ENCODE data around the gene GIMAP4. TPM values are rescaled to one million over a fixed set of nuclear protein-coding genes. Genes with fewer than 3 reads are reported as not detected.
"Not testable (repeated sequence)": the region's sequence is repeated elsewhere in the genome, so short reads cannot be mapped to it uniquely, and the experiment has no call there.

GIMAP4 gene
- total and polyA plus RNA-seq, 9 of the 15 experiments (the other 6 are each of a cell fraction or from before 2014, with no cell fraction given): 0.42 TPM; not detected in 8

- FAIRE-seq; H3K9me1 ChIP-seq (ENCODE audit: control insufficient read depth, insufficient read depth, low read length); H3K9ac ChIP-seq (ENCODE audit: insufficient read depth in 1 of 2, low read depth in 2 of 2, low read length in 2 of 2); H3K4me3 ChIP-seq; BruUV-seq (replicated peaks); in situ Hi-C loops (cut with MboI); ATAC-seq; H3K36me3 ChIP-seq (ENCODE audit: control insufficient read depth, insufficient read depth, low read length); H4K20me1 ChIP-seq (replicated peaks; ENCODE audit: control insufficient read depth, insufficient read depth, low read length); H3K4me2 ChIP-seq (ENCODE audit: insufficient read depth, low read length); DNase-seq (ENCODE audit: extremely low read depth in 1 of 4, low spot score in 3 of 4); H3K79me2 ChIP-seq (ENCODE audit: control insufficient read depth, insufficient read depth, low read length); H3K27me3 ChIP-seq (ENCODE audit: control insufficient read depth in 2 of 2, insufficient read depth in 2 of 2, low read length in 2 of 2); H3K27ac ChIP-seq (ENCODE audit: extremely low read depth, low read depth, low read length); H2AFZ ChIP-seq (ENCODE audit: low read depth, low read length); CTCF ChIA-PET (ENCODE audit: low intra/inter-chr PET ratio); H3K9me3 ChIP-seq (replicated peaks; ENCODE audit: control insufficient read depth, insufficient read depth, low read depth, low read length); H3K4me1 ChIP-seq (replicated peaks in 1 of 2; ENCODE audit: control insufficient read depth in 2 of 2, insufficient read depth in 2 of 2, low read length in 2 of 2); POLR2A ChIA-PET: not testable (repeated sequence)
- intact Hi-C loops (cut with micrococcal nuclease): loop anchor here (10.0 kb wide), 1 partner anchor 232 kb away; no protein-coding TSS in a partner anchor
- WGBS (ENCODE audit: insufficient coverage, low coverage, missing lambda C conversion rate): 1% methylated on average over 6 of the region's 6 CpGs
Observed at GRCh38 chr7:150522931-150523330, 44.3 kb upstream of the GIMAP4 start.

- intact Hi-C loops (cut with micrococcal nuclease): loop anchor here (10.0 kb wide), 1 partner anchor 231 kb away; no protein-coding TSS in a partner anchor
- POLR2A ChIA-PET: no interaction called here
- WGBS (ENCODE audit: insufficient coverage, low coverage, missing lambda C conversion rate): 0% methylated on average over 2 of the region's 2 CpGs
- TF ChIP-seq HBP1 (CRISPR knock-in tag; IDR thresholded peaks at IDR 0.05) (no peak), ZNF311 (CRISPR knock-in tag; IDR thresholded peaks at IDR 0.05) (no peak), EP400 (IDR thresholded peaks at IDR 0.05) (no peak), CEBPG (CRISPR knock-in tag; IDR thresholded peaks at IDR 0.05) (no peak), CEBPG (tag; conservative IDR thresholded peaks at IDR 0.05 in 1 of 2, IDR thresholded peaks at IDR 0.05 in 1 of 2) (no peak), CBFB (CRISPR knock-in tag; IDR thresholded peaks at IDR 0.05) (no peak), ZNF436 (CRISPR knock-in tag; IDR thresholded peaks at IDR 0.05) (no peak), ZNF77 (CRISPR knock-in tag; IDR thresholded peaks at IDR 0.05) (no peak), HMG20B (CRISPR knock-in tag; IDR thresholded peaks at IDR 0.05) (no peak), ZNF174 (CRISPR knock-in tag; IDR thresholded peaks at IDR 0.05) (no peak), CREB3L1 (IDR thresholded peaks at IDR 0.05; ENCODE audit: borderline replicate concordance, low read depth) (no peak), ZNF124 (CRISPR knock-in tag; IDR thresholded peaks at IDR 0.05) (no peak), DNMT1 (IDR thresholded peaks at IDR 0.05) (no peak), ZFP36 (IDR thresholded peaks at IDR 0.05; ENCODE audit: low read depth, low read length, partially characterized antibody) (no peak), ZNF444 (CRISPR knock-in tag; IDR thresholded peaks at IDR 0.05) (no peak), ZNF79 (CRISPR knock-in tag; IDR thresholded peaks at IDR 0.05; ENCODE audit: low read depth) (no peak)
Observed at GRCh38 chr7:150524018-150524417, 43.2 kb upstream of the GIMAP4 start.

More at GRCh38 chr7:150524018-150524417, 43.2 kb upstream of the GIMAP4 start:
- in situ Hi-C loops (cut with MboI): no loop called here
- no peak overlapping the region for H3K9ac ChIP-seq (ENCODE audit: insufficient read depth in 1 of 2, low read depth in 2 of 2, low read length in 2 of 2)
- no peaks in the 10 kb centered on the region for H3K9me3 ChIP-seq (replicated peaks; ENCODE audit: control insufficient read depth, insufficient read depth, low read depth, low read length)
- no peak overlapping the region for H3K4me2 ChIP-seq (ENCODE audit: insufficient read depth, low read length)
- H2AFZ ChIP-seq (ENCODE audit: low read depth, low read length): no peak overlapping the region
- H3K9me1 ChIP-seq (ENCODE audit: control insufficient read depth, insufficient read depth, low read length): no peaks in the 10 kb centered on the region
- H3K27ac ChIP-seq (ENCODE audit: extremely low read depth, low read depth, low read length): no peak overlapping the region
- H3K4me1 ChIP-seq (replicated peaks in 1 of 2; ENCODE audit: control insufficient read depth in 2 of 2, insufficient read depth in 2 of 2, low read length in 2 of 2): no peaks in the 10 kb centered on the region
- no peaks in the 10 kb centered on the region for H3K36me3 ChIP-seq (ENCODE audit: control insufficient read depth, insufficient read depth, low read length)
- DNase-seq (ENCODE audit: extremely low read depth in 1 of 4, low spot score in 3 of 4): no peak
- no peaks in the 10 kb centered on the region for H3K79me2 ChIP-seq (ENCODE audit: control insufficient read depth, insufficient read depth, low read length)
- FAIRE-seq: no peak
- H3K27me3 ChIP-seq (ENCODE audit: control insufficient read depth in 2 of 2, insufficient read depth in 2 of 2, low read length in 2 of 2): peaks cover 7 to 9% of the 10 kb centered on the region in 2 experiments; a peak in 4 of 5 replicates
- H4K20me1 ChIP-seq (replicated peaks; ENCODE audit: control insufficient read depth, insufficient read depth, low read length): no peaks in the 10 kb centered on the region
- peak; percentile 65; the same call in 2 of the 3 replicates for ATAC-seq
- CTCF ChIA-PET (ENCODE audit: low intra/inter-chr PET ratio): no interaction called here
- no peak overlapping the region for H3K4me3 ChIP-seq
- no TSS peak for BruUV-seq (replicated peaks)

Measured in K562 (cell line).